Adrenal gland (tissue), 5 donors: ENCODE results near the gene PCYT1B.

Experiments
- POLR2A ChIP-seq, 2 donors: fragments of 450-650 bp; IDR thresholded peaks; one replicate each; pipeline ENCODE4 v1.6.1; 2017; ENCODE audit warnings: antibody characterized with exemption in 2 of 2, mild to moderate bottlenecking in 2 of 2, moderate library complexity in 1 of 2
- TF ChIP-seq, protein P1 (sequence below), 6 experiments: fragments of 450-650 bp in 4 of 6; fragments of 200-600 bp in 2 of 6; sonication (generic) in 1 of 6; IDR thresholded peaks; 1 replicate in 5 of 6; 2 replicates in 1 of 6; pipeline versions ENCODE4 v1.5.1 to v1.8.0; 2016 to 2021; ENCODE audit warnings: antibody characterized with exemption in 6 of 6, mild to moderate bottlenecking in 2 of 6, moderate library complexity in 1 of 6
- donor health status: DM: no; HTN: no; CAD: no.

DNA sequence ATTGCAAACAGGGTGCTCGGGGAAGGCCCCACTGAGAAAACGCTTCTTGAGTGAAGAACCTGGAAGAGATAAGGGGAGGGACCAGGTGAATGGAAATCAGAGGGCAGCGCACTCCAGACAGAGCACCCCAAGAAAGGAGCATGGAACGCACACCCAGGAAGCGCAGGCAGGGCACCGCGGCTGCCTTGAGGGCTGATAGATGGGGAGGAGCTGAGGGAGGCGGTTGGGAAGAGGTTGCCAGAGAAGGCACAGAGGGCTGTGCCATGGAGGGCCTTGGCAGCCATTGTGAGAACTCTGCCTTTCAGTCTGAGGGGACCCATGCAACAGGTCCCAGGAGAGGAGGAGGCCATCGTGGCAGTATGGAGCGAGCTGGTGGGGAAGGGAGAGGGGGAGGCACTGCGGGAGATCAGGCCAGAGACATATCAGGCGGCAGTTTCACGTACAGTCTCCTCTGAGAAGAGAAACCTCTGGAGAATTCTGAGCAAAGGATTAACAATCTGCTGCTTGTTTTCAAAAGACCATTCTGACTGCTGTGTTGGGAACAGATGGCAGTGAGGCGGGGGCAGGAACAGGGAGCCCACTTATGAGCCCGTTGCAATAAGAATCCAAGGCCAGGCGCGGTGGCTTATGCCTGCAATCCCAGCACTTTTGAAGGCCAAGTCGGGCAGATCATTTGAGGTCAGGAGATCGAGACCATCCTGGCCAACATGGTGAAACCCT is 83.7 kb downstream of the PCYT1B start:
- TF ChIP-seq, protein P1, sequence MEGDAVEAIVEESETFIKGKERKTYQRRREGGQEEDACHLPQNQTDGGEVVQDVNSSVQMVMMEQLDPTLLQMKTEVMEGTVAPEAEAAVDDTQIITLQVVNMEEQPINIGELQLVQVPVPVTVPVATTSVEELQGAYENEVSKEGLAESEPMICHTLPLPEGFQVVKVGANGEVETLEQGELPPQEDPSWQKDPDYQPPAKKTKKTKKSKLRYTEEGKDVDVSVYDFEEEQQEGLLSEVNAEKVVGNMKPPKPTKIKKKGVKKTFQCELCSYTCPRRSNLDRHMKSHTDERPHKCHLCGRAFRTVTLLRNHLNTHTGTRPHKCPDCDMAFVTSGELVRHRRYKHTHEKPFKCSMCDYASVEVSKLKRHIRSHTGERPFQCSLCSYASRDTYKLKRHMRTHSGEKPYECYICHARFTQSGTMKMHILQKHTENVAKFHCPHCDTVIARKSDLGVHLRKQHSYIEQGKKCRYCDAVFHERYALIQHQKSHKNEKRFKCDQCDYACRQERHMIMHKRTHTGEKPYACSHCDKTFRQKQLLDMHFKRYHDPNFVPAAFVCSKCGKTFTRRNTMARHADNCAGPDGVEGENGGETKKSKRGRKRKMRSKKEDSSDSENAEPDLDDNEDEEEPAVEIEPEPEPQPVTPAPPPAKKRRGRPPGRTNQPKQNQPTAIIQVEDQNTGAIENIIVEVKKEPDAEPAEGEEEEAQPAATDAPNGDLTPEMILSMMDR (IDR thresholded peaks at IDR 0.05) = no peak
- no peak for TF ChIP-seq POLR2A (IDR thresholded peaks at IDR 0.05)
